Measurements from ENCODE around the gene ZNF317. TPM values are rescaled to one million over a fixed set of nuclear protein-coding genes. Genes with fewer than 3 reads are reported as not detected.
A peak's percentile ranks its signal among the peaks of the same experiment; 100 is the strongest.

ZNF317 gene
- total and polyA plus RNA-seq, 9 of the 15 experiments (the other 6 are each of a cell fraction or from before 2014, with no cell fraction given) = 17.3 to 43.2 (median 34.8) TPM

DNA sequence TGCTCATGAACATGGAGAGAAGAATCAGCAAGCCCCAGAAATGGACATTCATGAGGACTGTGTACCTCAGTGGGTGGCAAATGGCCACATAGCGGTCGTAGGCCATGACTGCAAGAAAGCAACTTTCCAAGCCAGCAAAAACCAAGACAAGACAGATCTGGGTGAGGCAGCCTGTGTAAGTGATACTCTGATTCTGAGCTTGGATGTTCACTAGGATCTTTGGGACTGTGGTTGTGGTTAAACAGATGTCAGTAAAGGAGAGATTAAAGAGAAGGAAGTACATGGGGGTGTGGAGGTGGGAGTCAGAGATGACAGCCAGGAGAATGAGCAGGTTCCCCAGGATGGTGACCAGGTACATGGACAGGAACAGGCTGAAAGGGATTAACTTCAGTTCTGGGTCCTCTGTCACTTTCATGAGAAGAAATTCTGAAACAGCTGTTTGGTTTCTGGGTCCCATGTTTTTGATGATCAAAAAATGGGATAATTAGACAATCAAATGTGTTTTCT is 24.8 kb upstream of the ZNF317 start, which contains the start of gene OR7G1 (continued):
- TF ChIP-seq, protein P1, sequence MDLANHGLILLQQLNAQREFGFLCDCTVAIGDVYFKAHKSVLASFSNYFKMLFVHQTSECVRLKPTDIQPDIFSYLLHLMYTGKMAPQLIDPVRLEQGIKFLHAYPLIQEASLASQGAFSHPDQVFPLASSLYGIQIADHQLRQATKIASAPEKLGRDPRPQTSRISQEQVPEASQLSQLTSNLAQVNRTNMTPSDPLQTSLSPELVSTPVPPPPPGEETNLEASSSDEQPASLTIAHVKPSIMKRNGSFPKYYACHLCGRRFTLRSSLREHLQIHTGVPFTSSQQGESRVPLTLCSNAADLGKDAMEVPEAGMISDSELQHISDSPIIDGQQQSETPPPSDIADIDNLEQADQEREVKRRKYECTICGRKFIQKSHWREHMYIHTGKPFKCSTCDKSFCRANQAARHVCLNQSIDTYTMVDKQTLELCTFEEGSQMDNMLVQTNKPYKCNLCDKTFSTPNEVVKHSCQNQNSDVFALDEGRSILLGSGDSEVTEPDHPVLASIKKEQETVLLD (IDR thresholded peaks at IDR 0.05) = no peak
- TF ChIP-seq TCF3 (CRISPR knock-in tag; IDR thresholded peaks at IDR 0.05) (peak; percentile 75), CTBP1 (IDR thresholded peaks at IDR 0.05; ENCODE audit: borderline replicate concordance) (peak; percentile 49; the same call in 1 of the 2 replicates), SMAD1 (IDR thresholded peaks at IDR 0.05; ENCODE audit: low read depth, low read length, partially characterized antibody) (no peak), GATA2 (CRISPR knock-in tag; IDR thresholded peaks at IDR 0.05) (peak; percentile 16; the same call in 1 of the 2 replicates), NONO (IDR thresholded peaks at IDR 0.05; ENCODE audit: low read depth in 2 of 2, low read length in 1 of 2) (no peak), GTF2E2 (tag; IDR thresholded peaks at IDR 0.05) (no peak), MEF2D (tag; conservative IDR thresholded peaks at IDR 0.05; ENCODE audit: low read depth) (no peak), DPF2 (IDR thresholded peaks at IDR 0.05) (peak; percentile 23; the same call in 1 of the 2 replicates), SMAD3 (CRISPR knock-in tag; conservative IDR thresholded peaks at IDR 0.05) (no peak), GTF2F1 (IDR thresholded peaks at IDR 0.05; ENCODE audit: low read depth, low read length) (no peak), NCOR1 (IDR thresholded peaks at IDR 0.05) (no peak), NCOA1 (IDR thresholded peaks at IDR 0.05; ENCODE audit: low read depth) (no peak), ZFX (CRISPR knock-in tag; IDR thresholded peaks at IDR 0.05) (no peak), RBFOX2 (IDR thresholded peaks at IDR 0.05; ENCODE audit: low read depth, low read length) (no peak), ELF2 (CRISPR knock-in tag; IDR thresholded peaks at IDR 0.05) (no peak), HNRNPH1 (optimal IDR thresholded peaks at IDR 0.05; ENCODE audit: low read depth, low read length) (no peak), MCM7 (IDR thresholded peaks at IDR 0.05) (no peak), MEIS2 (IDR thresholded peaks at IDR 0.05; ENCODE audit: partially characterized antibody) (no peak), BRD9 (IDR thresholded peaks at IDR 0.05; ENCODE audit: low read depth, partially characterized antibody) (no peak), CBFA2T3 (IDR thresholded peaks at IDR 0.05) (peak; percentile 75), GTF2A2 (tag; IDR thresholded peaks at IDR 0.05) (no peak), YBX1 (IDR thresholded peaks at IDR 0.05) (no peak), ZNF134 (CRISPR knock-in tag; conservative IDR thresholded peaks at IDR 0.05) (no peak), ARID1B (IDR thresholded peaks at IDR 0.05) (peak; percentile 50), BACH1 (tag; IDR thresholded peaks at IDR 0.05) (no peak), HEY1 (CRISPR knock-in tag; IDR thresholded peaks at IDR 0.05; ENCODE audit: borderline replicate concordance) (no peak), NFIX (CRISPR knock-in tag; IDR thresholded peaks at IDR 0.05; ENCODE audit: low read depth) (no peak), CBFA2T2 (conservative IDR thresholded peaks at IDR 0.05) (0 out of 2 replicates have a peak, but pooled peaks have one; percentile 40)
- TF ChIP-seq, protein P2, sequence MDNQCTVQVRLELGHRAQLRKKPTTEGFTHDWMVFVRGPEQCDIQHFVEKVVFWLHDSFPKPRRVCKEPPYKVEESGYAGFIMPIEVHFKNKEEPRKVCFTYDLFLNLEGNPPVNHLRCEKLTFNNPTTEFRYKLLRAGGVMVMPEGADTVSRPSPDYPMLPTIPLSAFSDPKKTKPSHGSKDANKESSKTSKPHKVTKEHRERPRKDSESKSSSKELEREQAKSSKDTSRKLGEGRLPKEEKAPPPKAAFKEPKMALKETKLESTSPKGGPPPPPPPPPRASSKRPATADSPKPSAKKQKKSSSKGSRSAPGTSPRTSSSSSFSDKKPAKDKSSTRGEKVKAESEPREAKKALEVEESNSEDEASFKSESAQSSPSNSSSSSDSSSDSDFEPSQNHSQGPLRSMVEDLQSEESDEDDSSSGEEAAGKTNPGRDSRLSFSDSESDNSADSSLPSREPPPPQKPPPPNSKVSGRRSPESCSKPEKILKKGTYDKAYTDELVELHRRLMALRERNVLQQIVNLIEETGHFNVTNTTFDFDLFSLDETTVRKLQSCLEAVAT (IDR thresholded peaks at IDR 0.05) = peak in 1 of 2 experiments; percentile 56; a peak in 1 of 4 replicates
- TF ChIP-seq, protein P3, sequence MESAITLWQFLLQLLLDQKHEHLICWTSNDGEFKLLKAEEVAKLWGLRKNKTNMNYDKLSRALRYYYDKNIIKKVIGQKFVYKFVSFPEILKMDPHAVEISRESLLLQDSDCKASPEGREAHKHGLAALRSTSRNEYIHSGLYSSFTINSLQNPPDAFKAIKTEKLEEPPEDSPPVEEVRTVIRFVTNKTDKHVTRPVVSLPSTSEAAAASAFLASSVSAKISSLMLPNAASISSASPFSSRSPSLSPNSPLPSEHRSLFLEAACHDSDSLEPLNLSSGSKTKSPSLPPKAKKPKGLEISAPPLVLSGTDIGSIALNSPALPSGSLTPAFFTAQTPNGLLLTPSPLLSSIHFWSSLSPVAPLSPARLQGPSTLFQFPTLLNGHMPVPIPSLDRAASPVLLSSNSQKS (CRISPR knock-in tag; IDR thresholded peaks at IDR 0.05) = no peak
